GOT3 (cell line): Measurements from ENCODE around the gene POPDC2.

ENCODE experiments used
- DNase-seq: peaks from one replicate; lab custom pipeline; 2025; ENCODE audit warnings: mixed read lengths; lab: John Stamatoyannopoulos, UW

The POPDC2 gene

DNA sequence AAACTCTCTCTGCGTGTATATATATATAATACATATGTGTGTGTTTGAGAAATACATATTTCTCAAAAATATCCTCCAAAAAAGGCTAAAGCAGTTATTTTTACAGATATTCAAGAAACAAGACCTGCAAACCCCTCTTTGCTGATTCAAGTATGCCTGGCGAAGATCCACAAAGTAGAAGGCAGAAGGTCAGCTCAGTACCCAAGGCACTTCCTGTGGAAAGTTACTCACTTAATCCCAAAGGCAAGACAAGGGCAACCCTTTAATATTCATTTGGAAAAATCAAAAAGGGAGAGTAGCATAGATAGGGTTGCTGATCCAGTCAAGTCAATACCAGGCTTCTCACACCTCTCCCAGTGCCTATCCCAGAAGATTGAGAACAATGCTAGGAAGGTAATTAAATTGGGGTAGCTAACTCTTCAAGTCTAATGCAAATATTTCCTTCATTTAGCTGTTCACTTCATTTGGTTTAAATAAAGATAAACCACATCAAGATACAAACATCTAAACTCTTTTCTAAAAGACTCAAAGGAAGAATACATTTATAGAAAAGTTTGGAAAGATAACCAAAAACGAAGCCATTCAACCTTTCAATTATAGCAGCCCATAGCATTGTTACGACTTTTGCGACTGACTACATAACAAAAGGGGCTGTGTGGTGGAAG lies 9.6 kb upstream of the POPDC2 start:
- no peak for DNase-seq

DNA sequence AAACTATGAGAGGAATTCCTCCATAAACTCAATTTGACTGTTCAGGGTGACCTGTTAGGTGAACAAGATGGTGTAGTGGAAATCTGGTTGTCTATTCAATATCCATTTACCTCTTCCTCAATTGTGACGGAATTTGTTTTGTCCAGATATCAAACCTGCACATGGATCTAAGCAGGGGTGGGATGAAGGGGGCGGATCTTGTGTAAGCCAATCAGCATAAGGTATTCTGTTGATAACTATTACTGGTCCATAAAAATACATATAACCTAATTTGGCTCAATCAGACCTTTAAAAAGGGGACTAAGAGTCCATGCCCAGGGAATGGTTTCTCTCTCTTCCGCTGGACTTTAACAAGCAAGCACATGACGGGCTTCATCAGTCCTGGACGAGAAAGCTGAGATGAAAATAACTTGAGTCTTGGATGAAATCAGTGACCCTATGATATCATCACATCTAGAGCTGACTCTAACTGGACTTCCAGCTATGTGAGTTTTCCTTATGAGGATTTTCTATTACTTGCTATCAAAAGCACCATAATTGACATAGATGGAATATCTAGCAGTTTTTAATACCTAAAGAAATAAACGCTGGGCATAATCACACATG lies 5.7 kb upstream of the POPDC2 start:
- DNase-seq, result no peak

DNA sequence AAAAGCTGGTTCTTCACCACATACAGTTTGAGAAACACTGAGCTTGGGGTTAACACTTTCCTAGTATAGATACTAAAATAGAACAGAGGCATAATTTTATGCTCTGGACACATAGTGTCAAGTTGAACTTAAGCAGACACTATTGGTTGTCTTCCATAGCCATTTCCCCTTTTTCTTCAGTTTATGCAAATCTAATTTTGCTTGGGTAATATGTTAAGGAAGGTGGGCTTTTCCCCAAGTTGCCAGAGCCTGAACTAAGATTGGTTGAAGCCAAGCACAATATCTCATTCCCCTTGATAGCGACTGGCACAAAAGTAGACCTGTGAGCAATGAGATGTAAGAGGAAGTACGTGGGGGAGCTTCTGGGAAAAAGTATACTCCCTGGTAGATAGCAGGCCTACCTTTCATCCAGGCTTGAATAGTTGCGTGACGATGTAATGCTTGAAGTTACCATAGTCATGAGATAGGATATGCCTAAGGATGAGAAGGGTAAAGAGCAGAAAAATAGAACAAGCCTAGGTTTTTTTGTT lies 4.5 kb upstream of the POPDC2 start:
- DNase-seq, result no peak

DNA sequence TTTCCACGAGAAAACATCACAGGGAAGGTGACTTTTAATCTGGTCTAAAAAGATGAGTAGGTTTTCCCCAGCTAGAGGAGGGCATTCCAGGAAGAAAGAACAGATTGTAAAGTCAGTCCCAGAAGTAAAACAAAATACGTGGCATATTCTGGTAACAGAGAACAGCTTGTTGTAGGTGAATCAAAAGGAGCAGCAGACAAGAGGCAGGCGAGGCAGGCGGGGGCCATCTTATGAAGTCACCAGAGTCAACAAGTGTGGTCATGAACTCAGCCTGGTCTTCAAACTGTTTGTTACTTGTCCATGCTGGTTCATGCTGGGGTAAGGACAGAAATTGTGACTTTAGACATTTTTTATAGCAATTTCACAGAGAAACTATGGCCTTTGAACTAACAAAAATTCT lies 4.0 kb upstream of the POPDC2 start:
- no peak for DNase-seq

DNA sequence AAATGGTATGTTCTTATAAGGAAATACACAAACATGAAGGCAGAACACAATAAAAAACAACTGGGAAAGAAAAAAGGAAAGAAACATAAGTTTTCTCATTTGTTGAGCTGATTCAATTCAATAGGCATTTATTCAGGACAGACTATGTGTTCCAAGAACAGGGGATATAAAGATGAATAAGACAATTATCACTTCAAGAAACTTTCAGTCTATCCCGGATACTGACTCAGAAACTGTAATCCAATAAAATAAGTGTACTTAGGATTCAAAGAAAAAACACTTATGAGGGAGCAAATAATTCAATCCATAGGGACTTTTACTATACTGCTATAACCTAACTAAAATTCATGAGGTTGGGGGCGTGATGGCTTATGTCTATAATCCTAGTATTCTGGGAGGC lies 3.5 kb upstream of the POPDC2 start:
- no peak for DNase-seq

DNA sequence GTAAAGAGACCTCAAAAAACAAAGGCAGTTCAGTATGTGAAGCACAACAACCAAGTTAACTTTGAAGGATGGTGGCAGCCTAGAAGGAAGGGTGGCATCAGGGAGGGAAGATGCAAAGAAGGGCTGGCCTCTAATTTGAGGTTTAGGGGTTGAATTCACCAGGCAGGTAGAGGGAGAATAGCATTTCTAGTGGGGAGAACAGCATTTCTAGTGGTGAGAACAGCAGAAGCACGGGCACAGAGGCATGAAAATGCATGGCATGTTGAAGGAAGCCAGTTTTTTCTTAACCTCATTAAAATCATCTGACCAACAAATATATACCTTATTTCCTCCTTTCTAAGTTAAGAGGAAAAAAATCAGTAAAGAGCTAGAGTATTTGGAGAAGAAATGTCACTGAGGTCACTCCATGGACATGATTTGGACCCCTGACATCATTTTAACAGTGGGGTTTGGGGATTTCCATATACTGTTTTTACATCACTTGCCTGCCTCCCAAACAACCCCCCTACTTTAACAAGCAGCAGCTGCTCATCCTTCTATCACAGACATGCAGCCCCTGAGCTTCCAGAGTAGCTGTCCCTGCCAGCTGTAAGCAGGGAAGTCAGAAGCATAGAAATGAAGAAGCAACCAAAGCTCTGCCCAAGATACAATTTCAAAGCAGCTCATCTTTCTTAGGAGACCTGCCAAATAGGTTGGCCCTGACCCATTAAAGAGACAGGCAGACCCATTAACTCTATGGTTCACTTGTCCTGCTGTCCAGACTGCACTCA lies 2.4 kb upstream of the POPDC2 start:
- DNase-seq, result no peak

DNA sequence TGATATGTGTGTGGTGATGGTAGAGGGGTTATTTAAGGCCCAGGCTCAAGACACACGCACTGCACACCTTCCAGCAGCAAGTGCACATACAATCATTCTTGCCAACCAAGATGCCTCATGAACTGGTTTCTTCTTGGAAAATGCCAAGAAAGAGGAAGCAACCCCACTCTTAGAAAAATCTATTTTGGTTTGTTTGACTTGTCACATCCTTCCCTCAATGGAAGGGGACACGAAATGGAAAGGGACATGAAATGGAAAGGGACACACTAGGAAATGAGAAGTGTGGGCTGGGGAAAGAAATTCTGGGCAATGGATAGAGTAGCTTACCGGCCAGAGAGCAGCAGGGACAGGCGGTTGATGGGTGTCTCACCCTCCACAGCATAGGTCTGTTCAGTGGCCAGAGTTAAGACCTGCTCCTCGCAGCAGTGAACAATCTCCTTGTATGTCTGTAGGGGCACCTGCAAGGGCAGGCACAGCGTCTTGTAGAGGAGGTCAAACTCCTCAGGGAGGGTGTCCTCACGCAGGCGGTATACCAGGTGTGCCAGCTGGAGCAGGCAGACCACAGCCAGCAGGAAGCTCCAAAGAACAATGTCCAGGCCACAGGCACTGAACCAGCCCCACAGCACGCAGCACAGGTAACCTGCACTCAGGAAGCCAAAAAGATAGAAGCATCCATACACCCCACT lies 640 bp downstream of the POPDC2 start:
- no peak for DNase-seq

DNA sequence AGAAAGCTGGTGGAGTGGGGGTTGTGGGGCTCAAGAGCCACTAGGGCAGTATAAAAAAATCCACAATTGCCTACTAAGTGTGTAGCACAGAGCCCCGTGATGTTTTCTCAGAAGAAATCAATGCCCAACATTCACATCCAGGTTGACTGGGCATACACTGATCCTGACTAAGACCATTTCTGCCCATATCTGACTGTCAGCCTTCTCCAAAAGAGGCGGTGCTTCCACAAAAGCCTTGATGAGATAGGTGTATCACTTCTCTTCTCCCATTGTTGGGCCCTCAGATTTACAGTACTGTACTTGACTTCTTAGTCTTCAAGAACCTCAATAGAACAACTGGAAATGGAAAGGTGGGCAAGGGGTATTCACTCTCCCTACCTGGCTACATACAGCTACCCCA lies 1.4 kb downstream of the POPDC2 start:
- DNase-seq, result no peak

DNA sequence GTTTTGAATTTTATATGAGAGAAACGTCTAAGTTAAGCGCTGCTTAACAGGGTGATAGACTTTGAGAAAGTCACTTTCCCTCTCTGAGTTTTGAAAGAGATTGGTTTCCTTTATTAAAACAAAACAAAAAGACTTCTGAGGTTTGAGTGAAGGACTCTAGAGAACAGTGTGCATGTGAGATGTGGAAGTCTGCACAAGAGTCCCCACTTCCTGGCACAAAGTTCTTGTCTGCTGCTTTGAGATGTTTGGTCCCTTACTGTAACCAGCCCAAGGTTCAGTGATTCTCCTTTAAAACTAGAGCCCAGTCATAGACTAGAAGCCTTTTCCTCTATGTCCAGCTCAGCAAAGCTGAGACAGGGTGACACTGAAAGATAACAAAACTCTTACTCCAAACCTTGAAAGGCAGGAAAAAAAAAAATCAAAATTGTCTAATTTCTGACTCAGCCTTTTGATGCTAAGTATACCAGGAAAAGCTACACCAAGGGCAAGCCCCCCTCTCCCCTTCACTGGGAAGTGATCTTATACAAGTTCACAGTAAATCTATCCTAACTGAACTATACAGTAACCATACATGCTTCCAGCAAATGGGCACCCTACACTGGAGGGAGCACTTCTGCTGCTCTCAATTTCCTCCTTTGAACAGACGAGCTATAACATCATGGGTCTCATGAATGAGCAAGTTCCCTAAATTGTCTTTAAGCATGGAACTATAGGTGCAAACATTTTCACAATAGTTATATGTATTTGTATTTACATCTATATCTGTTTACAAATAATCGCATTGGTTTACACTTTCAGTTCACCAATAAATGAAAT lies 2.3 kb downstream of the POPDC2 start:
- no peak for DNase-seq

DNA sequence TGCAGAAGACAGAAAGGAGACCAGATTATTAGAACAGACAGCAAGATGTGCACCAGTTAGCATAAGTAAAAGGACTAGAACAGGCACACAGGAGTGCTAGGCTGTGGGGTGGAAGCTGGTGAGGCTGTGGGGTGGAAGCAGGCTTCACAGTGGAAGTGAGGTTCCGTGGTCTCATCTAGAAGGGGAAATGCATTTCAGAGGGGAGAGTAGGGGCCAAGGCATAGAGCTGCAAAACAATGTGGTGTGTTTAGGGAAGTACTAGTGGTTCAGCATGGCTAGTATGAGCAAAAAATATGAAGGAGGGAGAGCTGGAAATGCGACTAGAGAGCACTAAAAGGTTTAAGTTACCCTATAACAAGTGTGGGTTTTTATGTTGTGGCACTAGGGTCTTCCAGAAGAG lies 6.5 kb downstream of the POPDC2 start:
- DNase-seq, result no peak

DNA sequence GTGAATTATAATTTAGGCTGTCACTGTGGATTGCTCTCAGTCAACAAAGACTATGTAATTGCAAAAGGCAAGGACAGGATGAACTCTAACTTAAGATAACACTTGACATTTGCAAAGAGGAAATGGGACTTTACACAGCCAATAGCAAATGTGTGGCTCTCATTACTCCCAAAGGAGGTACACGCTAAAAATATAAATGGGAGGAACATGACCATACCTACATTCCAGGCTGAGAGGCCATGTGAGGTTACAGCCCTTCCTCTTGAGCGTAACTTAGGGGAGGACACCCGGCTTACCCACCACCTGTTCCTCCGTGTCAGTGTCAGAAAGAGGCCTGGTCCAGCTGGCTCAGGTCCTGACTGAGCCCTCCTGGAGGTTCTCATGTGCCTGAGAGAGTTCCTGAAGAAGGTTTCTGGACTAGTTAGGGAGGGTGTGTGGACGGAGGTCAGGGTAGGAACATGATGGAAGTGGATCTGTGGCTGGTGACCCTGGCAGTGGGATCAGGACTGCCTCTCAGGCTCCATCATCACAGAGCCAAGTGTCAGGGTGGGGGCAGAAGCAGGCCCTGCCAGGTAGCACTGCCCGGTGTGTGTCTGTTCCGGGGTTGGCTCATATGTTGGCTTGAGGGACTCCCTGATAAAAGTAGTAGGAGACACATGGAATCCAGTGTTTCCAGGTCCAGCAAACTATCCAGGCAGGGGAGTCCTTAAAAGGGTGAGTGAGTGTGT lies 7.9 kb downstream of the POPDC2 start:
- no peak for DNase-seq

DNA sequence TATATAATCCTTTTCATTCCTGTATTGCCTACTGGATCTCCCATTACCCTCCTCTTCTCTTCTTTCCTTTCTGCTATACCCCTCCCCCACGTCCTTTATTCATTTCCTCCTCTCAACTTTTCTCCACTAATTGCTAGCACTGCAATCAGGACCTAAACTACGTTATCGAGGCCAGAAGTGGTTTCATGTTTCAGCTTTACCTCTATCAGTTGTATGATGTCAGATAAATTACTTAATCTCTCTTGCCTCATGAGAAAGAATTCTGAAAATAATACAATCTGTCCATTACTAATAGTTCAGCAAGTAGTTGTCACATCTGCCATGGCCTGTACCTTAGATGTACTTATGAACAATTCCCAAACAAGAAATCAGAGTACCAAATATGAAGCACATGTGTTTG lies 10.6 kb downstream of the POPDC2 start:
- DNase-seq, result no peak

DNA sequence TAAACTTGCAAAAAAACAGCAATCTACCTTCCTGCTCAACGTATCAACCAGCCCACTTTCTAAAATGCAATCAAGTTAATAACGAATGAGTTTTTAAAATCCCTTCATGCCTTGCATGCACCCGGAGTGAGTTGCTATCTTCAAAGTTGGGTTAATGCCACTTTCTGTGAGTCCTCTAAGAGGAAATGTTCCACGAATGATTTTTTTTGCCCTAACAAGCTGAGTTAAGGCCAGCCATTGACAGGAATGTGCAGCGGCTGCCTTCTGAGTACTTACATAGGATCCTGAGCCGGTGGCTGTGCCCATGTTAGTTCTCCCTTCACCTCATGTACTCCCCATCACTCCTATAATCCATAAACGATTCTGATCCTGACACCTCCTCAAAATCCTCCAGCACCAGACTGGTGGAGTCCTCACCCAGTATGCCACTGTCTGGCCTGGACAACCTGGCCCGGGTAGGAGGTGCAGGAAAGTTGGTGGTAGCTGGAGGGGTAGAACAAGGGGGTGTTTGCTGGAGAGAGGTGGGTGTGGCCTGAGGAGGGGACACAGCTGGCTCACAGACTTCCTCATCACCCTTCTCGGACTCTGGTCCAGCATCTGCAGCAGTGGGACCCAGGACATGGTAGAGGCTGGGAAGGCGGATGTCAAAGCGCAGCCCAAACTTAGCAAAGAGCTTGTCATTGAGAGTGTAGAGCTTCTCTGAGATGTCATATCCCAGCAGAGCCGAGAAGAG lies 12.4 kb downstream of the POPDC2 start:
- no peak for DNase-seq

DNA sequence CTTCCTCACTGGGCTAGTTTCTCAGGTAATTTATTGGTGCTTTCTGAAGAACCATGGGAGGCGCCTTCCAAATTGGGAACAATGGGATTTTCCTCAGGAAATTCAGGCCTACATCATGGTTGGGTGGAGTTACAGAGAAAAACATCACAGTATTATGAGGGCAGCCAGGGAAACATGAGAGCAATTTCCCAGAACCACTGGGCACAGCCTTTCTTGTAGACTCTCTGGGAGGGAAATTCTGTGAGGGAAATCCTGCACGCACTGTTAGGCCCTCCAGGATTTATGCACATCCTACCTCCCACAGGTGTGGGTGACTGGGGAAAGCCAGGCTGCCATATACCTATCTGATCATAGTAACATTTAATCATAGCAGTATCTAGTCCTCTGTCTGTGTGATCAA lies 13.2 kb downstream of the POPDC2 start:
- DNase-seq, result no peak

DNA sequence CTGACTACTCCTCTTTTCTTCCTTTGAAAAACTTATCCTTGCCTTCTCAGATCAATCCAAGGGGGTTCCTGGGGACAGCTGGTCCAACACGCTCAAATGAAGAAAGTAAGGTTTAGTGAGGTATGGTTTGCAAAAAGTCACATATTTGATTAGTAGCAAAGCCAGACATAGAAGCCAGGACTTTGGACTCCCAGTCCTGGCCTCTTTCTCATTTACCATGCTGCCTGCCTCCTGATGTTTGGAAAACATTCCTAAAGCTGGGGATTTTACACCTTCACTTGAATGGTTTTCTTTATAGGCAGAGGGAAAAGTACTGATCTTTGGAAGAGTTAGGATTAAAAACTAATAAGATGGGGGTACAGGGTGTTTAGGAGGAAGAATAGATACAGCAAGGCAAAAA lies 14.6 kb downstream of the POPDC2 start:
- DNase-seq, result no peak

DNA sequence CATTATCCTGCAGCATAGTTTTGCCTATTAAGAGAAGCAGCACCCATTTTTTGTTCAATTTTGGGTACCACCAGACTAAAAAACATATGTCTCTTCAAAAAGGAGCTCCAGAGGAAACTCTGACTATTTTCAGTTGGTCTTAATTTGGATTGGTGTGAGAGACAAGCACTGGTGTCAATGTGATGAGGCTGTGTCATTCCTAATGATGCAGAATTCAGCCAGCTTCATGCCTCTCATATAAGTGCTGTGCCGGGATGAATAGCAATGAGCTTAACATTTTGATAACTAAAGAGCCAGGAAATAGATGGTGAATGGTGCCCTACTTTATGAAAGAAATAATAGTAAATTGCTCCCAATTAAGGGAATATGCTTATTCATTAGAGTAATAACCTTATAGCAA lies 15.9 kb downstream of the POPDC2 start:
- DNase-seq, result no peak

DNA sequence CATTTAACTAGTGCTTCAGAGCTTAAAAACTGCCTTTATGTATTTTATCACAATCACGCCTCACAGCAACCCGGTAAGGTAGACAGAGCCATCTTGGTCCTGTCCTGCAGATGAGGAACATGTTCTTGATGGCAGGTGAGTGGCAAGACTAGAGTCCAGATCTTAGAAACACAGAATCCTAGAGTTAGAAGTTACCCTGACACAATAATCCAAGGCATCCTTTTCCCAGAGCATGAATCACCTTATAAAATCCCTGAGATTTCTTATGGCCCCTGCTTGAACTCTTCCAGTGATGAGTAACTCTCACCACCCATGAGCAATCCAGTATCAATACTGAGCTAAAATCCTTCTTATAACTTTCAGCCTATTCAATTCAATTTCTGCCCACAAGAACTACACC lies 16.9 kb downstream of the POPDC2 start:
- DNase-seq, result no peak

DNA sequence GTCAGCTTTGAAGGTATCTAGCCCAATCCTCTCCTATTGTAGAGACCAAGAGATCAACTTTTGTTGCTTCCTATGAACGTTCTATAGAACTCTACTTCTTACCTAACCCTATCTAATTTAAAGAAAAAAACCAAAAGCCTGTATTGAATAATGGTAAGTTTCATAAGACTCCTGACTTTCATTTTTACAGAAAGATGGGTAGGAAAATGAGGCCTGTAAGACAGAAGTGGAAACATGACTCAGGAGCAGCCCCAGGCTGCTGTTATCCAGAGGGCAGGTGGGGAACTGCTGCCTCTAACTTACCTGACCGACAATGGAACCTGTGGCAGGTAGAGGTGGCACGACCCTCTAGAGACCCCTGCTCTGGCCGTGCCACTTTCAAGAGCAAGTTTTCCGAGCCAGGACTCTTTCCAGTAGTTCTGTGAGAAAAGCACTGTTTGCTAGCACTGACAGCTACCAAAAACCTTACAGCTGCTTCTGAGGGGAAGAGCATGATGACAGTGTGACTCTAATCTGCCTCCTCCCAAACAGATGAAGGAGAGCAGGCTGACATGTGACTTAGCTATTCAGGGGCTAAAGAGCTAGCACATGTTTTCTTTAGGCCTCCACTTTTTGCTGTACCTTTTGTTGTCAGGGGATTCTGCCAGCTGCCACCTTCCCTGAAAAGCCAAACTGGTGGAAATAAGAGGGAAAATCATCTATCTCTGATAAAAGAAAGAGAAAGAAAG lies 17.5 kb downstream of the POPDC2 start:
- no peak for DNase-seq

DNA sequence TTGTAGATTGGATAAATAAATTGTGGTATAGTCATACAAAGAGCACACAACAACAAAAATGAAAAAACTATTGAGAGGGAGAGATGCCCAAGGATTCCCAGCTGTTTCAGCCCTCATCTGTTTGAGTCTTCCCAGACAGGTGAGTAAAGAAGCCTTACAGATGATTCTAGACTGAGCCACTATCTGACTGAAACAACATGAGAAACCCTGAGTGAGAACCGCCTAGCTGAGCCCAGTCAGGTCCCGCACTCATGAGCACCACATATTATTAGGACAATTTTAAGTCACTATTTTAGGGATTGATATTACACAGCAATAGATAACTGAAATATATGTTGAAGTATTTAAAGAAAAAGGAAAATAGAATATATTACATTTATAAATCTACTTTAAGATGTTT lies 19.0 kb downstream of the POPDC2 start:
- DNase-seq, result no peak
